ENCODE results near the gene SORT1. TPM values are rescaled to one million over a fixed set of nuclear protein-coding genes. Genes with fewer than 3 reads are reported as not detected.
"Not testable (repeated sequence)": the region's sequence is repeated elsewhere in the genome, so short reads cannot be mapped to it uniquely, and the experiment has no call there.

The SORT1 gene
- 36.9 and 41.1 TPM in 2 replicates for total RNA-seq (2014; rRNA removed; shearing (Covaris generic))

- Histone ChIP-seq H3K27ac (peak within 1 kb of the TSS; percentile 43), H3K4me1 (peaks cover 38% of the 10 kb centered on the region), H3K36me3 (peaks cover 14% of the 10 kb centered on the region), H3K27me3 (no peaks in the 10 kb centered on the region), H3K9me3 (replicated peaks) (no peaks in the 10 kb centered on the region), H3K4me3 (peak within 1 kb of the TSS; percentile 62)
- DNase-seq: peak; percentile 96 to 97
Observed at GRCh38 chr1:109397581-109398342, at the start of gene SORT1. TSS of gene SORT1 (minus strand) at chr1:109397918. CDS start at chr1:109397892, 26 bp downstream.

- H3K9me3 ChIP-seq (replicated peaks); H3K4me3 ChIP-seq; H3K27ac ChIP-seq; H3K27me3 ChIP-seq; H3K4me1 ChIP-seq; DNase-seq; H3K36me3 ChIP-seq: not testable (repeated sequence)
Observed at GRCh38 chr1:109445949-109446695, 48.4 kb upstream of the SORT1 start.

GRCh38 chr1:109444346-109444745 lies 46.6 kb upstream of the SORT1 start:
- Histone ChIP-seq H3K4me3 (no peak overlapping the region), H3K4me1 (no peaks in the 10 kb centered on the region), H3K27ac (no peak overlapping the region), H3K27me3 (no peaks in the 10 kb centered on the region; the same call in 1 of the 2 replicates), H3K36me3 (no peaks in the 10 kb centered on the region), H3K9me3 (replicated peaks) (no peaks in the 10 kb centered on the region)
- peak in 1 of 2 experiments; percentile 9 for DNase-seq

GRCh38 chr1:109443476-109443875 lies 45.8 kb upstream of the SORT1 start:
- H3K27me3 ChIP-seq: no peaks in the 10 kb centered on the region; the same call in 1 of the 2 replicates
- H3K9me3 ChIP-seq (replicated peaks): no peaks in the 10 kb centered on the region
- DNase-seq: no peak
- no peak overlapping the region for H3K4me3 ChIP-seq
- H3K36me3 ChIP-seq: no peaks in the 10 kb centered on the region
- peaks cover 7% of the 10 kb centered on the region for H3K4me1 ChIP-seq
- H3K27ac ChIP-seq: no peak overlapping the region

GRCh38 chr1:109441069-109441468 lies 43.4 kb upstream of the SORT1 start:
- no peaks in the 10 kb centered on the region for H3K9me3 ChIP-seq (replicated peaks)
- H3K4me3 ChIP-seq: no peak overlapping the region
- H3K36me3 ChIP-seq: no peaks in the 10 kb centered on the region
- DNase-seq: no peak
- H3K4me1 ChIP-seq: peaks cover 9% of the 10 kb centered on the region
- H3K27me3 ChIP-seq: no peaks in the 10 kb centered on the region; the same call in 1 of the 2 replicates
- no peak overlapping the region for H3K27ac ChIP-seq

GRCh38 chr1:109438798-109439297 lies 41.1 kb upstream of the SORT1 start:
- Histone ChIP-seq H3K27me3 (no peaks in the 10 kb centered on the region), H3K36me3 (no peaks in the 10 kb centered on the region), H3K4me3 (no peak overlapping the region), H3K4me1 (peaks cover 9% of the 10 kb centered on the region), H3K27ac (no peak overlapping the region), H3K9me3 (replicated peaks) (no peaks in the 10 kb centered on the region)
- DNase-seq: peak; percentile 51 to 70

- no peaks in the 10 kb centered on the region for H3K36me3 ChIP-seq
- H3K27me3 ChIP-seq: no peaks in the 10 kb centered on the region
- H3K27ac ChIP-seq: no peak overlapping the region
- H3K4me1 ChIP-seq: peaks cover 9% of the 10 kb centered on the region
- DNase-seq: no peak
- no peaks in the 10 kb centered on the region for H3K9me3 ChIP-seq (replicated peaks)
- no peak overlapping the region for H3K4me3 ChIP-seq
Observed at GRCh38 chr1:109434484-109434883, 36.8 kb upstream of the SORT1 start.

GRCh38 chr1:109433322-109433721 lies 35.6 kb upstream of the SORT1 start:
- Histone ChIP-seq H3K9me3 (replicated peaks) (no peaks in the 10 kb centered on the region), H3K27me3 (no peaks in the 10 kb centered on the region)

GRCh38 chr1:109432336-109432735 lies 34.6 kb upstream of the SORT1 start:
- H3K9me3 ChIP-seq (replicated peaks): no peaks in the 10 kb centered on the region
- no peak overlapping the region for H3K4me3 ChIP-seq
- 0 out of 2 replicates have a peak, but pooled peaks cover 3% of the 10 kb centered on the region for H3K4me1 ChIP-seq
- no peak overlapping the region for H3K27ac ChIP-seq
- H3K27me3 ChIP-seq: no peaks in the 10 kb centered on the region
- no peak for DNase-seq
- H3K36me3 ChIP-seq: no peaks in the 10 kb centered on the region

More at GRCh38 chr1:109433322-109433721, 35.6 kb upstream of the SORT1 start:
- DNase-seq: no peak
- Histone ChIP-seq H3K27ac (no peak overlapping the region), H3K4me1 (no peaks in the 10 kb centered on the region; the same call in 1 of the 2 replicates), H3K36me3 (no peaks in the 10 kb centered on the region), H3K4me3 (no peak overlapping the region)

- DNase-seq: no peak
- Histone ChIP-seq H3K36me3 (peaks cover 4% of the 10 kb centered on the region), H3K27me3 (no peaks in the 10 kb centered on the region), H3K4me1 (peaks cover 3% of the 10 kb centered on the region; the same call in 1 of the 2 replicates), H3K27ac (no peak overlapping the region; the same call in 1 of the 2 replicates), H3K9me3 (replicated peaks) (no peaks in the 10 kb centered on the region), H3K4me3 (peak overlapping the region; percentile 84)
Observed at GRCh38 chr1:109427171-109427467, 29.4 kb upstream of the SORT1 start.

- DNase-seq: peak; percentile 98 to 99
- peak within 1 kb of the TSS; percentile 84 for H3K4me3 ChIP-seq
- H3K27ac ChIP-seq: peak within 1 kb of the TSS; percentile 70
- peaks cover 3% of the 10 kb centered on the region; the same call in 1 of the 2 replicates for H3K4me1 ChIP-seq
- no peaks in the 10 kb centered on the region for H3K9me3 ChIP-seq (replicated peaks)
- H3K27me3 ChIP-seq: no peaks in the 10 kb centered on the region
- peaks cover 10% of the 10 kb centered on the region for H3K36me3 ChIP-seq
Observed at GRCh38 chr1:109426281-109427170, 28.8 kb upstream of the SORT1 start, which contains the start of gene PSMA5. TSS of gene PSMA5 (minus strand) at chr1:109426448. CDS start at chr1:109426330, 118 bp downstream.

GRCh38 chr1:109425391-109426280 lies 27.9 kb upstream of the SORT1 start:
- Histone ChIP-seq H3K4me3 (peak overlapping the region; percentile 84), H3K27me3 (no peaks in the 10 kb centered on the region), H3K36me3 (peaks cover 15% of the 10 kb centered on the region), H3K27ac (peak overlapping the region; percentile 70), H3K9me3 (replicated peaks) (no peaks in the 10 kb centered on the region), H3K4me1 (peaks cover 3% of the 10 kb centered on the region; the same call in 1 of the 2 replicates)
- DNase-seq: peak; percentile 74 to 76

- Histone ChIP-seq H3K4me3 (no peak overlapping the region), H3K27me3 (no peaks in the 10 kb centered on the region), H3K27ac (no peak overlapping the region), H3K9me3 (replicated peaks) (no peaks in the 10 kb centered on the region), H3K4me1 (peaks cover 3% of the 10 kb centered on the region; the same call in 1 of the 2 replicates), H3K36me3 (peaks cover 33% of the 10 kb centered on the region)
- no peak for DNase-seq
Observed at GRCh38 chr1:109423498-109423897, 25.8 kb upstream of the SORT1 start.

Measured in SJCRH30 (cell line).